ENCODE measurements around the gene CCT7. TPM values are rescaled to one million over a fixed set of nuclear protein-coding genes. Genes with fewer than 3 reads are reported as not detected.
A peak's percentile ranks its signal among the peaks of the same experiment; 100 is the strongest.

CCT7 gene
- total and polyA plus RNA-seq, 10 of the 15 experiments (the other 5 are each of a cell fraction or from before 2014, with no cell fraction given), result 206 to 598 (median 486) TPM

GRCh38 chr2:73285159-73285739 lies 51.1 kb downstream of the CCT7 start (continued):
- TF ChIP-seq RELB (IDR thresholded peaks at IDR 0.05; ENCODE audit: low read depth) (no peak), SP1 (IDR thresholded peaks at IDR 0.05; ENCODE audit: low read depth, low read length) (no peak), EED (IDR thresholded peaks at IDR 0.05; ENCODE audit: low read depth) (0 out of 2 replicates have a peak, but pooled peaks have one; percentile 43), CHD2 (IDR thresholded peaks at IDR 0.05; ENCODE audit: borderline replicate concordance, low read depth, low read length) (no peak), POLR2AphosphoS5 (IDR thresholded peaks at IDR 0.05; ENCODE audit: low read length) (peak; percentile 44), GATAD2B (conservative IDR thresholded peaks at IDR 0.05; ENCODE audit: low read depth) (no peak), YY1 (IDR thresholded peaks at IDR 0.05; ENCODE audit: low read depth, low read length) (no peak), TCF7 (IDR thresholded peaks at IDR 0.05; ENCODE audit: borderline replicate concordance) (no peak), CHD1 (IDR thresholded peaks at IDR 0.05; ENCODE audit: low read depth, low read length) (no peak), TARDBP (IDR thresholded peaks at IDR 0.05; ENCODE audit: borderline replicate concordance) (no peak), RB1 (IDR thresholded peaks at IDR 0.05; ENCODE audit: borderline replicate concordance) (no peak), MEF2A (IDR thresholded peaks at IDR 0.05; ENCODE audit: insufficient read depth, low read depth, low read length) (no peak), PRDM15 (CRISPR knock-in tag; IDR thresholded peaks at IDR 0.05) (no peak), FOXK2 (IDR thresholded peaks at IDR 0.05) (no peak), KDM1A (IDR thresholded peaks at IDR 0.05; ENCODE audit: borderline replicate concordance) (no peak), EGR1 (IDR thresholded peaks at IDR 0.05; ENCODE audit: borderline replicate concordance in 1 of 2, low read depth in 2 of 2, low read length in 2 of 2) (no peak), NFYB (IDR thresholded peaks at IDR 0.05; ENCODE audit: insufficient read depth, low read depth, low read length) (no peak), KLF5 (IDR thresholded peaks at IDR 0.05; ENCODE audit: partially characterized antibody) (no peak), MLLT1 (IDR thresholded peaks at IDR 0.05) (no peak), BCLAF1 (IDR thresholded peaks at IDR 0.05) (no peak), TAF1 (IDR thresholded peaks at IDR 0.05; ENCODE audit: borderline replicate concordance, low read depth, low read length) (no peak)
